Neuronal stem cell (in vitro differentiated cells): Measurements from ENCODE around the gene ERC2.
A peak's percentile ranks its signal among the peaks of the same experiment; 100 is the strongest.

Experiments used
- DNase-seq: peaks from one replicate; pipeline ENCODE4 v3.0.0-alpha.2; 2013; ENCODE audit warnings: low spot score
- H2AFZ ChIP-seq: one replicate; pipeline ENCODE4 v1.6.1; 2013; ENCODE audit warnings: mild to moderate bottlenecking, low read length, inconsistent platforms
- H2AK5ac ChIP-seq: 2 replicates; pipeline ENCODE4 v1.6.1; 2013; ENCODE audit warnings: low read depth, mild to moderate bottlenecking, inconsistent platforms, low read length, moderate library complexity, mixed read lengths
- H2BK120ac ChIP-seq: 2 replicates; pipeline ENCODE4 v1.6.1; 2013; ENCODE audit warnings: low read depth, mild to moderate bottlenecking, inconsistent platforms, low read length, moderate library complexity, mixed read lengths
- H2BK12ac ChIP-seq: one replicate; pipeline ENCODE4 v1.6.1; 2013; ENCODE audit warnings: low read length, inconsistent platforms
- H2BK15ac ChIP-seq: 2 replicates; pipeline ENCODE4 v1.6.1; 2013; ENCODE audit warnings: mild to moderate bottlenecking, low read length, inconsistent platforms, mixed read lengths
- H2BK5ac ChIP-seq: one replicate; pipeline ENCODE4 v1.6.1; 2013; ENCODE audit warnings: inconsistent platforms, mild to moderate bottlenecking, low read length, moderate library complexity
- H3K14ac ChIP-seq: one replicate; pipeline ENCODE4 v1.6.1; 2013; ENCODE audit warnings: low read length, inconsistent platforms
- H3K18ac ChIP-seq: 2 replicates; pipeline ENCODE4 v1.6.1; 2013; ENCODE audit warnings: low read length, inconsistent platforms
- H3K23ac ChIP-seq: 2 replicates; pipeline ENCODE4 v1.6.1; 2013; ENCODE audit warnings: low read depth, mild to moderate bottlenecking, mixed read lengths, low read length, inconsistent platforms; ENCODE audit not compliant: poor library complexity
- H3K27ac ChIP-seq: replicated peaks from 3 replicates; pipeline ENCODE4 v1.5.1; 2013; ENCODE audit warnings: low read length, inconsistent platforms
- H3K27me3 ChIP-seq, 3 experiments: 2 replicates each; pipeline ENCODE4 v1.6.1; 2013; ENCODE audit warnings: low read length in 3 of 3, mild to moderate bottlenecking in 2 of 3, inconsistent platforms in 1 of 3, low read depth in 1 of 3, mixed read lengths in 1 of 3, moderate library complexity in 1 of 3; ENCODE audit not compliant: control insufficient read depth in 3 of 3, insufficient read depth in 3 of 3
- H3K36me3 ChIP-seq, 2 donors: replicated peaks in 1 of 2; 2 replicates each; pipeline ENCODE4 v1.6.1; 2013; ENCODE audit warnings: low read length in 2 of 2; ENCODE audit not compliant: control insufficient read depth in 2 of 2, insufficient read depth in 2 of 2
- H3K4ac ChIP-seq: 2 replicates; pipeline ENCODE4 v1.6.1; 2013; ENCODE audit warnings: inconsistent platforms, mild to moderate bottlenecking, low read length, moderate library complexity
- H3K4me1 ChIP-seq, 2 donors: 1 replicate in 1 of 2; 2 replicates in 1 of 2; pipeline ENCODE4 v1.6.1; 2013; ENCODE audit warnings: low read length in 2 of 2, low read depth in 1 of 2; ENCODE audit not compliant: control insufficient read depth in 2 of 2, insufficient read depth in 1 of 2
- H3K4me2 ChIP-seq: one replicate; pipeline ENCODE4 v1.6.1; 2013; ENCODE audit warnings: mild to moderate bottlenecking, low read length, inconsistent platforms; ENCODE audit not compliant: insufficient read depth, poor library complexity, severe bottlenecking
- H3K4me3 ChIP-seq, 2 donors: 2 replicates each; pipeline ENCODE4 v1.5.1; 2013; ENCODE audit warnings: low read length in 2 of 2, mild to moderate bottlenecking in 2 of 2, inconsistent platforms in 1 of 2, moderate library complexity in 1 of 2
- H3K79me1 ChIP-seq: one replicate; pipeline ENCODE4 v1.6.1; 2013; ENCODE audit warnings: low read depth, mild to moderate bottlenecking, inconsistent platforms, low read length, moderate library complexity
- H3K9ac ChIP-seq: one replicate; pipeline ENCODE4 v1.6.1; 2013; ENCODE audit warnings: mild to moderate bottlenecking, low read depth, low read length, inconsistent platforms; ENCODE audit not compliant: poor library complexity
- H3K9me3 ChIP-seq, 2 donors: replicated peaks in 1 of 2; 2 replicates each; pipeline versions ENCODE3 to v1.6.1; 2013; ENCODE audit warnings: low read length in 2 of 2, mild to moderate bottlenecking in 2 of 2, inconsistent platforms in 1 of 2, low read depth in 1 of 2, mixed read lengths in 1 of 2, moderate library complexity in 1 of 2; ENCODE audit not compliant: control insufficient read depth in 2 of 2, insufficient read depth in 1 of 2
- H4K8ac ChIP-seq: one replicate; pipeline ENCODE4 v1.6.1; 2013; ENCODE audit warnings: low read depth, mild to moderate bottlenecking, inconsistent platforms, low read length, moderate library complexity
- H4K91ac ChIP-seq: one replicate; pipeline ENCODE4 v1.6.1; 2013; ENCODE audit warnings: low read length, low read depth, mild to moderate bottlenecking, inconsistent platforms; ENCODE audit not compliant: poor library complexity
- WGBS, 2 donors: extraction: QIAGEN DNeasy Blood & Tissue Kit; methylation state at CpG; one replicate each; pipeline ENCODE4 v1.1.7; 2013; ENCODE audit warnings: missing lambda C conversion rate in 2 of 2, mixed read lengths in 1 of 2; ENCODE audit not compliant: insufficient read length in 2 of 2, insufficient replicate concordance in 1 of 2; ENCODE audit errors: extremely low coverage in 2 of 2; 5-methylcytosine and 5-hydroxymethylcytosine counted together

Gene ERC2

GRCh38 chr3:55893045-55893664, 575.1 kb downstream of the ERC2 start:
- Histone ChIP-seq H3K9ac (no peak overlapping the region), H3K4me1 (peaks cover 6 to 12% of the 10 kb centered on the region in 2 donors), H4K8ac (no peak overlapping the region), H3K23ac (no peak overlapping the region), H3K27me3 (peaks cover 0 to 2% (median 0%) of the 10 kb centered on the region in 3 experiments), H3K14ac (no peak overlapping the region), H2BK15ac (no peak overlapping the region), H2BK120ac (no peak overlapping the region), H3K36me3 (no peaks in the 10 kb centered on the region), H2BK12ac (no peak overlapping the region), H3K4me3 (no peak overlapping the region), H3K9me3 (peaks cover 0 to 2% of the 10 kb centered on the region in 2 donors), H3K4ac (no peak overlapping the region), H3K18ac (no peak overlapping the region), H4K91ac (no peak overlapping the region), H3K4me2 (no peak overlapping the region), H2AK5ac (no peak overlapping the region), H2AFZ (no peak overlapping the region), H3K27ac (no peak overlapping the region), H3K79me1 (no peaks in the 10 kb centered on the region), H2BK5ac (no peak overlapping the region)
- no CpG with 5 or more reads among the region's 4 CpGs for WGBS, 2 donors
- no peak for DNase-seq

- Histone ChIP-seq H2BK12ac (no peak overlapping the region), H2BK5ac (no peak overlapping the region), H3K4ac (no peak overlapping the region), H2BK120ac (no peak overlapping the region), H3K4me3 (no peak overlapping the region), H3K36me3 (no peaks in the 10 kb centered on the region), H3K23ac (no peak overlapping the region), H3K4me1 (peaks cover 12% of the 10 kb centered on the region in 2 donors), H3K27ac (no peak overlapping the region), H3K27me3 (peaks cover 0 to 2% (median 0%) of the 10 kb centered on the region in 3 experiments), H3K14ac (no peak overlapping the region), H4K8ac (no peak overlapping the region), H3K4me2 (no peak overlapping the region), H4K91ac (no peak overlapping the region), H3K18ac (no peak overlapping the region), H3K79me1 (no peaks in the 10 kb centered on the region), H2AFZ (no peak overlapping the region), H3K9me3 (peaks cover 0 to 2% of the 10 kb centered on the region in 2 donors), H3K9ac (no peak overlapping the region), H2BK15ac (no peak overlapping the region), H2AK5ac (no peak overlapping the region)
- DNase-seq: no peak
- WGBS, 2 donors: no CpG with 5 or more reads among the region's 2 CpGs
Measured at GRCh38 chr3:55891106-55891505, 577.2 kb downstream of the ERC2 start.

GRCh38 chr3:55888282-55888885, 579.9 kb downstream of the ERC2 start:
- Histone ChIP-seq H2AK5ac (no peak overlapping the region), H3K36me3 (no peaks in the 10 kb centered on the region), H3K9me3 (no peaks in the 10 kb centered on the region), H3K27me3 (no peaks in the 10 kb centered on the region), H2BK15ac (no peak overlapping the region), H3K23ac (no peak overlapping the region), H3K18ac (no peak overlapping the region), H3K14ac (no peak overlapping the region), H3K4me2 (no peak overlapping the region), H4K8ac (no peak overlapping the region), H3K9ac (no peak overlapping the region), H2BK120ac (no peak overlapping the region), H3K4me3 (peak overlapping the region in 1 of 2 donors; percentile 14), H2BK5ac (no peak overlapping the region), H3K27ac (no peak overlapping the region), H3K79me1 (no peaks in the 10 kb centered on the region), H3K4ac (no peak overlapping the region), H3K4me1 (peaks cover 9% of the 10 kb centered on the region in 2 donors), H4K91ac (no peak overlapping the region), H2AFZ (peak overlapping the region; percentile 33), H2BK12ac (no peak overlapping the region)
- WGBS, 2 donors: no CpG with 5 or more reads among the region's 7 CpGs
- no peak for DNase-seq

GRCh38 chr3:55885721-55886120, 582.5 kb downstream of the ERC2 start:
- no peak overlapping the region for H2AFZ ChIP-seq
- H2BK12ac ChIP-seq: no peak overlapping the region
- H3K36me3 ChIP-seq: no peaks in the 10 kb centered on the region
- no peak overlapping the region for H3K23ac ChIP-seq
- H3K4ac ChIP-seq: no peak overlapping the region
- no peak overlapping the region for H2BK15ac ChIP-seq
- peaks cover 9 to 13% of the 10 kb centered on the region in 2 donors for H3K4me1 ChIP-seq
- no CpG with 5 or more reads among the region's 1 CpG for WGBS, 2 donors
- H3K27me3 ChIP-seq: no peaks in the 10 kb centered on the region
- H3K9ac ChIP-seq: no peak overlapping the region
- no peak overlapping the region for H4K8ac ChIP-seq
- no peak overlapping the region for H3K27ac ChIP-seq
- no peak overlapping the region for H2BK120ac ChIP-seq
- no peak overlapping the region for H2BK5ac ChIP-seq
- DNase-seq: no peak
- no peak overlapping the region for H3K18ac ChIP-seq
- no peak overlapping the region for H3K14ac ChIP-seq
- H3K4me3 ChIP-seq: no peak overlapping the region
- no peaks in the 10 kb centered on the region for H3K79me1 ChIP-seq
- H4K91ac ChIP-seq: no peak overlapping the region
- no peak overlapping the region for H2AK5ac ChIP-seq
- H3K4me2 ChIP-seq: no peak overlapping the region
- peaks cover 0 to 5% of the 10 kb centered on the region in 2 donors for H3K9me3 ChIP-seq
